K562 treated with DMSO at 1 percent for 4 hours (cell line): Measurements from ENCODE around the gene PCDHGA4. TPM values are rescaled to one million over a fixed set of nuclear protein-coding genes. Genes with fewer than 3 reads are reported as not detected.

ENCODE experiments used
- total RNA-seq: library from RNA; unstranded; fragments of 300-600 nt; gene quantifications from 2 replicates; pipeline ENCODE4 v1.2.3, GENCODE V29; 2022; ENCODE audit not compliant: insufficient read depth

The PCDHGA4 gene
- total RNA-seq, 1 experiment from 2014 or later: 0.42 TPM

DNA sequence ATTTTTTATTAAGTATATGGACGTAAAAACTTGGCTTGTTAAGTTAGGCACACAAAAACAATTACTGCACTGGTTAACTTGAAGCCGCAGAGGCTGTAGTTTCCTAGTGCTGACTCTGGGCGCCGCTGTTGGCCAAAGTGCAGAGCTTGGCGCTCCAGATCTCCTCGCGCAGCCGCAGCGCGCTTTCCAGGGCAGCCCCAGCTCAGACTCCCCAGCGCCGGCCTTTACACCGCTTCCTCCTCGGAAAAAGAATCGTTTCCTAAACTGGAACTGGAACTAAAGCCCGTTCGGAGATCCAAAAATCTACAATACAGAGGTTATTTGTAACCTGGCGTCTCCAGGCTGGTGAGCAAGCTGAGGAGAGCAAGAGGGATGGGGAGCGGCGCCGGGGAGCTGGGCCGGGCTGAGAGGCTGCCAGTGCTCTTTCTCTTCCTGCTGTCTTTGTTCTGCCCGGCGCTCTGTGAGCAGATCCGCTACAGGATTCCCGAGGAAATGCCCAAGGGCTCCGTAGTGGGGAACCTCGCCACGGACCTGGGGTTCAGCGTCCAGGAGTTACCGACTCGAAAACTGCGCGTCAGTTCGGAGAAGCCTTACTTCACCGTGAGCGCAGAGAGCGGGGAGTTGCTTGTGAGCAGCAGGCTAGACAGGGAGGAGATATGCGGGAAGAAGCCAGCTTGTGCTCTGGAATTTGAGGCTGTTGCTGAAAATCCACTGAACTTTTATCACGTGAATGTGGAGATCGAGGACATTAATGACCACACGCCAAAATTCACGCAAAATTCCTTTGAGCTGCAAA, 43.1 kb downstream of the PCDHGA4 start, which contains the start of gene PCDHGB5:
Gene PCDHGB5, plus strand, starts transcription at position 192 of the 796 bp plus-strand sequence. Its CDS starts 181 bp downstream, at position 373.

DNA sequence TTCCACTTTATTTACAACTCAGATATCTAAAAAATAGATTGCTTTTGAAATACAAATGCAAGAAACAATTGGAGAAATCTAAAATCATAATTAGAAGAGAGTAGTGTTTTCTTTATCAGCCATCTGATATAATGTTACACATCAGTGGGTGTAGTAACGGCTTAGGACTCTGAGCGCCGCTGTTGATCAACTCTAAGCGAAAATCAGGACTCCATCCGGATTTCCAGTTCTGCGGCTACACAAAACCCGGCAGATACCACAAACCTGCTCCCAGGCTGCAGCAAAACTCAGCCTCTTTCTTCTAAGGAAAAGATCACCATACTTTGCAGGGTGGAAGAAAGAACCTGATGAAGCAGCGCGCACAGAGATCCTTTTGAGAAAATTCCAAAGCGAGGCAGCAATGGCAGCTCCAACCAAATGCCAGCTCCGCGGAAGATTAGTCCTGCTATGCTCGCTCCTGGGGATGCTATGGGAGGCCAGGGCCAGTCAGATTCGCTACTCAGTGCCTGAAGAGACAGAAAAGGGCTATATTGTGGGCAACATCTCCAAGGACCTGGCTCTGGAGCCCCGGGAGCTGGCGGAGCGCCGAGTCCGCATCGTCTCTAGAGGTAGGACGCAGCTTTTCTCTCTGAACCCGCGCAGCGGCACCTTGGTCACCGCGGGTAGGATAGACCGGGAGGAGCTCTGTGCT, 47.9 kb downstream of the PCDHGA4 start, which contains the start of gene PCDHGA9:
Gene PCDHGA9, plus strand, starts transcription at position 226 of the 691 bp plus-strand sequence. Its CDS starts 175 bp downstream, at position 401.

Other genes starting within 250 kb of the PCDHGA4 start
- not detected in 2 replicates for gene PCDHB4, start 233.2 kb upstream of the PCDHGA4 start, total RNA-seq
- not detected in 2 replicates for gene PCDHB5, start 219.8 kb upstream of the PCDHGA4 start, total RNA-seq
- gene PCDHB6, start 205.0 kb upstream of the PCDHGA4 start, total RNA-seq: not detected in 2 replicates
- not detected in 2 replicates for gene PCDHB7, start 182.4 kb upstream of the PCDHGA4 start, total RNA-seq
- gene PCDHB8, start 177.2 kb upstream of the PCDHGA4 start, total RNA-seq: not detected in 2 replicates
- not detected in 2 replicates for gene PCDHB16, start 172.6 kb upstream of the PCDHGA4 start, total RNA-seq
- not detected in 2 replicates for gene PCDHB9, start 167.9 kb upstream of the PCDHGA4 start, total RNA-seq
- not detected in 2 replicates for gene PCDHB10, start 162.7 kb upstream of the PCDHGA4 start, total RNA-seq
- not detected in 2 replicates for gene PCDHB11, start 155.4 kb upstream of the PCDHGA4 start, total RNA-seq
- not detected in 2 replicates for gene PCDHB12, start 146.3 kb upstream of the PCDHGA4 start, total RNA-seq
- gene PCDHB13, start 141.1 kb upstream of the PCDHGA4 start, total RNA-seq: not detected in 2 replicates
- not detected in 2 replicates for gene PCDHB14, start 131.7 kb upstream of the PCDHGA4 start, total RNA-seq
- not detected in 2 replicates for gene PCDHB15, start 109.6 kb upstream of the PCDHGA4 start, total RNA-seq
- gene SLC25A2, start 51.0 kb upstream of the PCDHGA4 start, total RNA-seq: not detected in 2 replicates
- 87.4 and 92.8 TPM in 2 replicates for gene TAF7, start 34.2 kb upstream of the PCDHGA4 start, total RNA-seq
- gene PCDHGA1, start 24.5 kb upstream of the PCDHGA4 start, total RNA-seq: 0.37 TPM in 1 of 2 replicates, not detected in the other
- gene PCDHGA2, start 16.3 kb upstream of the PCDHGA4 start, total RNA-seq: 0.12 TPM in 1 of 2 replicates, not detected in the other
- 0.46 TPM in 1 of 2 replicates, not detected in the other for gene PCDHGA3, start 11.2 kb upstream of the PCDHGA4 start, total RNA-seq
- gene PCDHGB1, start 4.9 kb upstream of the PCDHGA4 start, total RNA-seq: not detected in 2 replicates
- 0.48 and 0.70 TPM in 2 replicates for gene PCDHGB2, start 5.0 kb downstream of the PCDHGA4 start, total RNA-seq
- gene PCDHGA5, start 9.1 kb downstream of the PCDHGA4 start, total RNA-seq: 0.16 TPM in 1 of 2 replicates, not detected in the other
- gene PCDHGB3, start 15.2 kb downstream of the PCDHGA4 start, total RNA-seq: 0.51 and 0.74 TPM in 2 replicates
- gene PCDHGA6, start 18.9 kb downstream of the PCDHGA4 start, total RNA-seq: 0.27 and 0.35 TPM in 2 replicates
- not detected in 2 replicates for gene PCDHGA7, start 27.7 kb downstream of the PCDHGA4 start, total RNA-seq
- 0.21 TPM in 1 of 2 replicates, not detected in the other for gene PCDHGB4, start 32.7 kb downstream of the PCDHGA4 start, total RNA-seq
- gene PCDHGA8, start 37.6 kb downstream of the PCDHGA4 start, total RNA-seq: 0.24 TPM in 1 of 2 replicates, not detected in the other
- gene PCDHGB5, start 42.9 kb downstream of the PCDHGA4 start, total RNA-seq: not detected in 2 replicates
- not detected in 2 replicates for gene PCDHGA9, start 47.8 kb downstream of the PCDHGA4 start, total RNA-seq
- gene PCDHGB6, start 53.0 kb downstream of the PCDHGA4 start, total RNA-seq: not detected in 2 replicates
- not detected in 2 replicates for gene PCDHGA10, start 58.0 kb downstream of the PCDHGA4 start, total RNA-seq
- gene PCDHGB7, start 62.7 kb downstream of the PCDHGA4 start, total RNA-seq: not detected in 2 replicates
- not detected in 2 replicates for gene PCDHGA11, start 66.0 kb downstream of the PCDHGA4 start, total RNA-seq
- not detected in 2 replicates for gene PCDHGA12, start 75.5 kb downstream of the PCDHGA4 start, total RNA-seq
- not detected in 2 replicates for gene PCDHGC3, start 120.9 kb downstream of the PCDHGA4 start, total RNA-seq
- not detected in 2 replicates for gene PCDHGC4, start 130.0 kb downstream of the PCDHGA4 start, total RNA-seq
- gene PCDHGC5, start 134.1 kb downstream of the PCDHGA4 start, total RNA-seq: not detected in 2 replicates